ENCODE data around the gene FKBP8. TPM values are rescaled to one million over a fixed set of nuclear protein-coding genes. Genes with fewer than 3 reads are reported as not detected.

Gene FKBP8
- total RNA-seq, 2 experiments from 2014 or later, result 263 TPM

DNA sequence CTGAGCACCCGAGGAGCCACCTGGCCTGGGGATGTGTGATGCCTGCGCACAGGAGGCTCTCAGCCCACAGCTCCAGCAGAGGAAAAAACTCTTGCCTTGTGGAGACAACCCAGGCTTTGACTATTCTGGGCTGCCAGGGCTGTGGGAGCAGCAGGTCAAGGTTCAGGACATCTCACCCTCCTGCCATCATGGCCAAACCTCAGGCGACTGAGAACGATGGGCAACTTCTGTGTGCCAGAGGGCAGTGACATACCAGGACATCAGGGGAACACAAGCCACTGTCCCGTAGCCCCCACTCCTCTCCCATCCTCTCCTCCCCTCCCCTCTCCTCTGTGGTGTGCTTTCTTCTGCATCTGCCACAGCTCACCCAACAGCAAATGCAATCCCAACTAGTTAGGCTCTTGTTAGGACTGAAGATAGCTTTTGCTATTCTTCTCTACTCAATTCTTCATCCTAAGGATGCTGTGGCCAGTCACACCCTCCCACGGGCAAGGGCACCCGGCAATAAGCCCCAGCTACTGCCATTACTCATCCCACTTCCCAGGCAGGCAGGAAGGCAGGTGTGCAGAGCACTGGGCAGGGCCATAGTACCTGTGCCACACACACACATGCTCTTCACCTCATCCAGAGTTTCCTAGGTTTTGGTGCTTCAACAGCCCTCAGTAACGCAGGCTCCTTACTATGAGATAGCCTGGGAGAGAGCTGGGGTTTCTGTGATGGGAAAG is 38.3 kb downstream of the FKBP8 start:
- H3K9me3 Mint-ChIP-seq, result no peaks in the 10 kb centered on the region
- no peak overlapping the region for H3K4me3 Mint-ChIP-seq
- H3K36me3 Mint-ChIP-seq (ENCODE audit: low read depth), result peaks cover 3% of the 10 kb centered on the region
- ChIA-PET CTCF (interaction anchor here (0.6 to 4.1 kb wide), 2 partner anchors 16 to 19 kb away, joined by 3 to 37 read pairs; partner anchors contain the start of gene ELL), POLR2A (interaction anchor here (1.1 to 4.3 kb wide), 7 partner anchors 8 to 67 kb away, joined by 3 to 43 read pairs (median 7); partner anchors contain the start of genes ELL and UBA52)
- peak overlapping the region; percentile 88 for H3K27ac Mint-ChIP-seq
- peaks cover 90% of the 10 kb centered on the region for H3K4me1 Mint-ChIP-seq
- no peaks in the 10 kb centered on the region for H3K27me3 Mint-ChIP-seq
- no peak for DNase-seq

DNA sequence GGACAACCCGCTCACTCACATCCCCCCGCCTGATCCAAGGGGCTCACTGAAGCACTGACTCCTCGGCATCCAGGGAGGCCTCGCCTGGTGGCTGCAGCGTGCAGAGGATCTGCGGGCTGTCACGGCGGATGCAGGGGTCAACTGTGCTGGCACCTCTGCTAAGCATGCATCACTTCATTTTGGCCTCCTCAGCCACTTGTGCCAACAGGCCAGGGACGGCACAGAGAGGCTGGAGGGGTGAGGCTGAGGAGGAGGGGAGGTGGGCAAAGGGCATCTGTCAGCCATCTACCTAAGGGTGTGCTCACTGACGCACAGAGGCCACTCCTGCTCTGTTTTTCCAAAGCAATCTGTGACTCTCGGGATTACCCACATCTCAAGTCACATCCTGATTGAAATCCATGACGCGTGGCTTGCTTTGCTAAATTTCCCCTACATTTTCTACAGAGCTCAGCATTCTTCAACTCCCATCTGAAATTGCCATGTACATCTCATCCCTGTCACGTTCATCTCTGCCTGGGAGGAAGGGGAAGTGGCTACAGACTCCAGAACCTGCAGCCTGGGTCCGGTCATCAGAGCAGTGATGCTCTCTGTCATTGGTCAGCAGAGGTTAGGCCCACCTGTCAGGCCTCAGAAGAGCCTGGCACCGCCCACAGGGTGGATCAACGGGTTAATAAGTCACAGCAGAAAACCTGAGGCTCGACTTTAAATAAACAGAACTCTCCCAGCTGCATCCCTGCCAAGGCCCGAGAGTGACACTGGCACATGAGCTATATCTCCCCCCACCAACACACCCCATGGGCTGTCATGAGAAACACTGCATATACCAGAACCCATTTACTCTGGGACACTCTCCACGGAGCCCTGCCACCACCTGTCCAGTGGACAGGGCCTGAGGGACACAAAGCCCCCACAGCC is 39.1 kb downstream of the FKBP8 start:
- Mint-ChIP-seq H3K9me3 (no peaks in the 10 kb centered on the region), H3K27ac (peak overlapping the region; percentile 35), H3K36me3 (ENCODE audit: low read depth) (peaks cover 3% of the 10 kb centered on the region), H3K4me1 (peaks cover 93% of the 10 kb centered on the region), H3K4me3 (no peak overlapping the region), H3K27me3 (no peaks in the 10 kb centered on the region)
- no peak for DNase-seq
- CTCF ChIA-PET, result interaction anchor here (4.1 kb wide), 1 partner anchor 16 kb away, joined by 37 read pairs; the partner anchor contains the start of gene ELL
- POLR2A ChIA-PET, result interaction anchor here (1.1 to 4.3 kb wide), 5 partner anchors 8 to 24 kb away, joined by 3 to 43 read pairs (median 3); partner anchors contain the start of gene ELL

DNA sequence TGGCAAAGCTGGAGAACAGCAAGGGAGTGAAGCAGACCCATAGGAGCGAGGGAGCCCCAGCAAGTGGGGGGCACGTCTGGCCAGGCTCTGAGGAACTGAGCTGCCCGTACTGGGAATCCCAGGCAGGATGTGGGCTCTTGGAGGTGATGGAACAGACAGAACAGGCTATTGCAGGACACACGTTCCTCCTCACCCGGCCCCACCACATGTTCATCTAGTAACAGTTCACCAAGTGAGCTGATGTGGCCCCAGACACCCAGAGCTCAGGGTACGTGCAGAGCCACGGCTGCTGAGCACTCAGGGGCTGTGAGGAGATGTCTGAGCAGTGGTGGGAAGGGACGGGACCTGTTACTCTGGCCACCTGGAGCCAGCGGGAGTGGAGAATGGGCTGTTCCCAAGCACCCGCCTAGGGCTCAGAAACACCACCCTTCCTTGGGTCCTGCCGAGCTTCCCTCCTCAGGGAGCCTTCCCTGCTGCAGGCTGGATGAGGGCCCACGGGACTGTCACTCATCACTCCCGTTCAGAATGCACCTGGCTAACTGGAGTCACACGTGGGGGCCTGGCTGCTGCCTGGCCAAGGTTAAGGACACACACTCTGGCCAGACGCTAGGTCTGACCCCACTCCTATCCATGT is 39.9 kb downstream of the FKBP8 start:
- ChIA-PET CTCF (no interaction called here), POLR2A (interaction anchor here (1.1 to 4.0 kb wide), 3 partner anchors 17 to 54 kb away, joined by 3 to 17 read pairs (median 3); partner anchors contain the start of genes ELL and KXD1)
- Mint-ChIP-seq H3K4me3 (no peak overlapping the region), H3K9me3 (no peaks in the 10 kb centered on the region), H3K36me3 (ENCODE audit: low read depth) (peaks cover 3% of the 10 kb centered on the region), H3K4me1 (peaks cover 95% of the 10 kb centered on the region), H3K27me3 (no peaks in the 10 kb centered on the region), H3K27ac (peak overlapping the region; percentile 51)
- no peak for DNase-seq

DNA sequence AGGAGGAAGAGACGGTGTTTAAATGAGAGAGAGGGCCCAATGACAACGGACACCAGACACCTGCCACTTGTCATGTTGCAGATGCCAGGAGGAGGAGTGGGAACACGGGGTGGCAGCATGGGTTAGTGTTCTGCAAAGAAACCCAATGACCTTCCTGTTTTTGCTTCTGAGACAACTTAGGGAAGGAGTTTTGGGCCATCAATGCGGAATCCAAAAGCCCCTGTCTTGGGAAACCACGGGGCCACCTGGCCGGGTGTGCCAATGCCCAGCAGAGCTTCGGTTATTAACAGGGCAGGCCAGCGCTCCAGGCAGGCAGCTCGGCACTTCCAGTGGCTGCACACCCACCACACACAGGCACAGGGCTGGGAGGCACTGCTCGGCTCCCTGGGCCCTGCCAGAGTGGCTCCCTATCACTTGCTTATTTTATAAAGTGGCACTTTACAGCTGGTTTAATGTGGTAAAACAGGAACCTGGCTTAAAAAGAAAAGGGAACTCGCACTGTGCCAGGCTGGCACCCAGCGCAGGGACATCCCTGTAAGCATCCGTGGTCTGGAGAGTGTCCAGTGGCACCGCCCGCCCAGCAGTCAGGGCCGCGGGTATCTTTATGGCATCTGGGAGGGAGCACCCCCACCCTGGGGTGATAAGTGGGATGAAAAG is 40.6 kb downstream of the FKBP8 start:
- peak overlapping the region; percentile 51 for H3K27ac Mint-ChIP-seq
- peaks cover 97% of the 10 kb centered on the region for H3K4me1 Mint-ChIP-seq
- H3K36me3 Mint-ChIP-seq (ENCODE audit: low read depth), result peaks cover 3% of the 10 kb centered on the region
- H3K27me3 Mint-ChIP-seq, result no peaks in the 10 kb centered on the region
- ChIA-PET CTCF (no interaction called here), POLR2A (interaction anchor here (1.2 to 4.0 kb wide), 2 partner anchors 18 to 55 kb away, joined by 3 to 17 read pairs; partner anchors contain the start of genes ELL and KXD1)
- H3K4me3 Mint-ChIP-seq, result no peak overlapping the region
- no peak for DNase-seq
- H3K9me3 Mint-ChIP-seq, result no peaks in the 10 kb centered on the region

DNA sequence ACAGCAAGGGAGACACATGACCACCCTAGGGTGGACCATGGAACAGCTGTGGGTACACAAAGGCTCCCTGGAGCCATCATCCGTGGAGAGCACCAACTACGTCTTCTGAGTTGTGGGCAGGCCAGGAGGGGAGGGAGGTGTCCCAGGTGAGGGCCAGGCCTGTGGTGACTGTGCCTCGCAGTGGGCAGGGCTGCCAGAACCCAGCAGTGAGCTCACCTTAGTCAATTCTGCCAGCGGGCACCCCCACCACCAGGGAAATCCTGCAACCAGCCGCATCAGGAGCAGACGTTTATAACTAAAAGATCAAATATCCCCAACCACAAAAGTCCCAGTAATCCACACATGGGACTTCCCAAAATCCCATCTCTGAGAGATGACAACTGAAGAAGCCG is 41.1 kb downstream of the FKBP8 start:
- CTCF ChIA-PET, result no interaction called here
- no peaks in the 10 kb centered on the region for H3K9me3 Mint-ChIP-seq

DNA sequence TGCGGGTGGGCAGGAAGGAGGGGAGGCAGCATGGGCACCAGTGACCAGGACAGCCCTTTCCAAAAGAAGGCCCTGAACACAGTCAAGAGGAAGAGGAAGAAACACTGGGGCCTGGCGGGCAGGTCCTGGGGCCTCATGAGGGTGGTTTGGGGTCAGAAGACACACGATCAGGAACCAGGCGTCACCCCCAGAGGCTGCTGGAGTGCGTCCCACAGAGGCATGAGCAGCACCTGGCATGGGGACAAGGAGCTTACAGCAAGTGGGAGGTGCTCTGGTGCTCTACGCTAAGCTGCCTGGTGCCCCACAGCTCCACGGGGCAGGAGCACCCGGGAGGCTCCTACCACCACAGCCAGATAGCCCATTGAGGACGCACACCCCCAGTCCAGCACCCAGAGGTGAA is 41.5 kb downstream of the FKBP8 start:
- DNase-seq, result no peak
- Mint-ChIP-seq H3K27me3 (no peaks in the 10 kb centered on the region), H3K27ac (no peak overlapping the region), H3K4me3 (no peak overlapping the region), H3K4me1 (peaks cover 96% of the 10 kb centered on the region), H3K9me3 (no peaks in the 10 kb centered on the region), H3K36me3 (ENCODE audit: low read depth) (peaks cover 3% of the 10 kb centered on the region)
- POLR2A ChIA-PET, result interaction anchor here (0.9 to 4.0 kb wide), 2 partner anchors 19 to 20 kb away, joined by 3 to 17 read pairs; partner anchors contain the start of gene ELL
- CTCF ChIA-PET, result interaction anchor here (1.1 kb wide), 1 partner anchor 20 kb away, joined by 7 read pairs; no protein-coding TSS in a partner anchor

More for the DNA sequence above, 41.1 kb downstream of the FKBP8 start:
- POLR2A ChIA-PET, result interaction anchor here (0.9 to 4.0 kb wide), 3 partner anchors 18 to 55 kb away, joined by 3 to 17 read pairs (median 3); partner anchors contain the start of genes ELL and KXD1
- Mint-ChIP-seq H3K4me3 (no peak overlapping the region), H3K27ac (no peak overlapping the region), H3K4me1 (peaks cover 96% of the 10 kb centered on the region), H3K36me3 (ENCODE audit: low read depth) (peaks cover 3% of the 10 kb centered on the region), H3K27me3 (no peaks in the 10 kb centered on the region)
- DNase-seq, result no peak

DNA sequence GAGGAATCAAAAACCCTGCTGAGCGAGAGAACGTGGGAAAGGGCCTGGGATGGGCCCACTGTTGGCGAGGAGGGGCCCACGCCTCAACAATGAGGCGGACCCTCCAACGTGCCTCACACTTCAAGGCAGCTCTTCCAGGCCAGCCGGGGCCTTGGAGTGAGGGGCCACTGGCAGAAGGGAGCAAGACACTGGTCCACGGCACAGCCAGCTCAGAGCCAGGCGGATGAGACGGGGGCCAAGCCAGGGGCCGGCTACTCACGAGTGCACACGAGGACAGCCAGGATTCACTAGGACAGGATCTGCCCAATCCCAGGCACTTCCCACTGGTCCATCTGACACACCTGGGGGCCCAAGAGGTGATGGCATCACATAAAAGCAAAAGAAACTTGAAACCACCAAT is 42.0 kb downstream of the FKBP8 start:
- no peaks in the 10 kb centered on the region for H3K27me3 Mint-ChIP-seq
- ChIA-PET POLR2A (interaction anchor here (0.9 to 4.0 kb wide), 2 partner anchors 19 kb away, joined by 3 to 17 read pairs; partner anchors contain the start of gene ELL), CTCF (interaction anchor here (1.1 to 1.5 kb wide), 2 partner anchors 19 kb away, joined by 5 to 7 read pairs; no protein-coding TSS in a partner anchor)
- no peak overlapping the region for H3K27ac Mint-ChIP-seq
- no peak overlapping the region for H3K4me3 Mint-ChIP-seq
- no peak for DNase-seq
- H3K4me1 Mint-ChIP-seq, result peaks cover 96% of the 10 kb centered on the region
- no peaks in the 10 kb centered on the region for H3K9me3 Mint-ChIP-seq
- peaks cover 3% of the 10 kb centered on the region for H3K36me3 Mint-ChIP-seq (ENCODE audit: low read depth)

DNA sequence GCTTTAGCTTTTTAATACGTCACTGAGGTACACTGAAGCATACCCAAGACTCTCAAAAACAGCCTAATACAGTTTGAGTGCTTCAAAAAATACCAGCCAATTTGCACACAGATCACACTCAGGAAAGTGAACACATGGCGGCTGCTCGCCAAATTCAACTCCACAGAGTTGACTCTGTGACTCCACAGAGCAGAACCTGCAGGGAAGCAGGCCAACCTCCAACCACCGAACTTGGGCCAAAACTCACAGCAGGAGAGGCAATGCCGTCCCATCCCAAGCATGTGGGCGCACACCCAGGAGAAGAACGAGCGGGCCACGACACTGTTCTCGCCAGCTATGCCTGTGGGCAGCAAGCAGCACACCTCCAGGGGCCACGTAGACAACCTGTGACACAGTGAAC is 42.6 kb downstream of the FKBP8 start:
- no peak overlapping the region for H3K4me3 Mint-ChIP-seq
- POLR2A ChIA-PET, result interaction anchor here (0.9 to 4.0 kb wide), 2 partner anchors 20 to 57 kb away, joined by 3 to 17 read pairs; partner anchors contain the start of genes ELL and KXD1
- no peak overlapping the region for H3K27ac Mint-ChIP-seq
- H3K27me3 Mint-ChIP-seq, result no peaks in the 10 kb centered on the region
- H3K36me3 Mint-ChIP-seq (ENCODE audit: low read depth), result peaks cover 3% of the 10 kb centered on the region
- CTCF ChIA-PET, result interaction anchor here (0.9 to 1.5 kb wide), 4 partner anchors 19 to 88 kb away, joined by 3 to 7 read pairs (median 5); partner anchors contain the start of gene REX1BD
- peaks cover 96% of the 10 kb centered on the region for H3K4me1 Mint-ChIP-seq
- no peaks in the 10 kb centered on the region for H3K9me3 Mint-ChIP-seq
- DNase-seq, result no peak

DNA sequence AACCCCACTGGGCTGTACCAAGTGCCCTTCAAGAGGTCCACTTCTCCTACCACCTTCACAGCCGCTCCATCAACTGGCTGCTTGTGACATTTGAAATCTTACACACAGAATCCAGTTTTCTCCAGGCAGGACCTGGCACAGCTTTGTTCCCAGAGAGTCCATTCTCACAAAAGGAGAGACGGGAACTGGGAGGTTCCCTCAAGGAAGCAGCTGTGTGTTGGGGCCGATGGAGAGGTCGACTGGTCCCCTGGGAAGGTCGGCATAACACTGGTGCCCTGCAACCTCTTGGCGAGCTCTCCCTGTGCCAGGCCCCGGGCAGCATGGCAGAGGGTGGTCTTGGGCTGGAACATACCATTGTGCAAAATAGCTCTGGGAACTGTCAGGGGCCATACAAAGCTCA is 43.0 kb downstream of the FKBP8 start:
- no peak for DNase-seq
- peak overlapping the region; percentile 26 for H3K27ac Mint-ChIP-seq
- H3K4me1 Mint-ChIP-seq, result peaks cover 96% of the 10 kb centered on the region
- ChIA-PET POLR2A (interaction anchor here (0.9 to 4.0 kb wide), 2 partner anchors 20 to 57 kb away, joined by 3 to 17 read pairs; partner anchors contain the start of genes ELL and KXD1), CTCF (interaction anchor here (0.9 to 1.5 kb wide), 3 partner anchors 20 to 89 kb away, joined by 3 to 5 read pairs (median 5); partner anchors contain the start of gene REX1BD)
- H3K36me3 Mint-ChIP-seq (ENCODE audit: low read depth), result peaks cover 3% of the 10 kb centered on the region
- H3K4me3 Mint-ChIP-seq, result no peak overlapping the region
- H3K9me3 Mint-ChIP-seq, result no peaks in the 10 kb centered on the region
- H3K27me3 Mint-ChIP-seq, result no peaks in the 10 kb centered on the region

DNA sequence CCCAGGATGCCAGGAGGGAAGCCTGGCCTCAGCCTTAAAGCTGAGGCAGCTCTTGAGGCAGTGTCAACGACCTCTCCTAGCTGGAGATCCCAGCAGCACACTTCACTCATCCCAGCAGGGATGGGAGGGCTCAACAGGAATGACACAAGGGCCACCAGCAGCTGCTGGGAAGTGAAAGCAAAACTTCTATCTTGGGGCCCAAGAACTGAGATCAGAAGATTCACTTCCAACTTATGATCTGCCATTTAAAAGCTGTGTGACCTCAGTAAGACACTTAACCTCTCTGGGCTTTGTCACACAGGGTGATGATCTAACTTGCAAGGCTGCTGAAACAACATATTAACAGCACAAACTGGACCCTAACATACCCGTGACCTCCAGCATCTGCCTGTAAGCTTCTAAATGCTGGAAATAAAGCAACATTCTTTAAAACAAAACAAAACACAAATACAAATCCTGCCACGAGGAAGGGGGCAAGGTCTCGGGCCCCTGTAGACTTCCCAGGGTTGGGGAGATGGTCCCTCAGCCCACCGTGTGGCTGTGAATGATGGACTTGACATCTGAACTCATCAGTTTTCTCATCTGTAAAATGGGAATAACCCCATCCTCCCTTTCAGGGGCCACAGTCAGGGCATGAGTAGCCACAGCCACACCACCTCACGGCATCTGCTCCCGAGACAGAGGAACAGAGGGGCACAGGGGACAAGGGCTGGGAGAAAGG is 44.2 kb downstream of the FKBP8 start:
- H3K36me3 Mint-ChIP-seq (ENCODE audit: low read depth), result peaks cover 3% of the 10 kb centered on the region
- H3K27me3 Mint-ChIP-seq, result no peaks in the 10 kb centered on the region
- no peak overlapping the region for H3K4me3 Mint-ChIP-seq
- ChIA-PET CTCF (interaction anchor here (0.5 to 1.9 kb wide), 6 partner anchors 9 to 1118 kb away, joined by 3 to 13 read pairs (median 4); partner anchors contain the start of gene ELL), POLR2A (interaction anchor here (1.0 to 1.8 kb wide), 6 partner anchors 8 to 90 kb away, joined by 3 to 6 read pairs (median 5); no protein-coding TSS in a partner anchor)
- peak overlapping the region; percentile 72 for H3K27ac Mint-ChIP-seq
- no peak for DNase-seq
- no peaks in the 10 kb centered on the region for H3K9me3 Mint-ChIP-seq
- H3K4me1 Mint-ChIP-seq, result peaks cover 96% of the 10 kb centered on the region

DNA sequence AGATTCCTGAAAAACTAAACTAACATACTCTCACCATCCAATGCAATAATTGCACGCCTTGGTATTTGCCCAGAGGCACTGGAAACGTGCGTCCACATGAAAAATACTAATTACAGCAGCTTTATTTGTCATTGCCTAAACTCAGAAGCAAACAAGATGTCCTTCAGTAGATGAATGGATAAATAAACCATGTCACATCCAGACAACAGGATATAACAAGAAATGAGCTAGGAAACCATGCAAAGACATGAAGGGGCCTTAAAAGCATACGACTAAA is 46.5 kb downstream of the FKBP8 start:
- POLR2A ChIA-PET, result interaction anchor here (0.8 to 2.6 kb wide), 8 partner anchors 10 to 92 kb away, joined by 3 to 38 read pairs (median 5); partner anchors contain the start of genes ELL, KXD1 and UBA52

More for the DNA sequence above, 46.5 kb downstream of the FKBP8 start:
- CTCF ChIA-PET, result interaction anchor here (1.1 to 2.6 kb wide), 10 partner anchors 10 to 92 kb away, joined by 3 to 29 read pairs (median 6); partner anchors contain the start of genes ELL, REX1BD and UBA52
- H3K4me1 Mint-ChIP-seq, result peaks cover 88% of the 10 kb centered on the region
- H3K36me3 Mint-ChIP-seq (ENCODE audit: low read depth), result peaks cover 3% of the 10 kb centered on the region
- no peak overlapping the region for H3K4me3 Mint-ChIP-seq
- DNase-seq, result no peak
- no peaks in the 10 kb centered on the region for H3K9me3 Mint-ChIP-seq
- peak overlapping the region; percentile 88 for H3K27ac Mint-ChIP-seq
- H3K27me3 Mint-ChIP-seq, result no peaks in the 10 kb centered on the region

Data from activated CD4-positive, alpha-beta memory T cell treated with anti-CD3 and anti-CD28 coated beads, Interleukin-2, amount 10 ng/mL, durations not matched to agents 7 days and 5 days (primary cell).